Adrenal gland (tissue), 5 donors: ENCODE data around the gene MBNL2.

Experiments used
- CTCF ChIP-seq, 6 experiments: fragments of 450-650 bp in 4 of 6; fragments of 200-600 bp in 2 of 6; sonication (generic) in 1 of 6; IDR thresholded peaks; 1 replicate in 5 of 6; 2 replicates in 1 of 6; pipeline versions ENCODE4 v1.5.1 to v1.8.0; 2016 to 2021; ENCODE audit warnings: antibody characterized with exemption in 6 of 6, mild to moderate bottlenecking in 2 of 6, moderate library complexity in 1 of 6
- POLR2A ChIP-seq, 2 donors: fragments of 450-650 bp; IDR thresholded peaks; one replicate each; pipeline ENCODE4 v1.6.1; 2017; ENCODE audit warnings: antibody characterized with exemption in 2 of 2, mild to moderate bottlenecking in 2 of 2, moderate library complexity in 1 of 2
- donor health status: DM: no; HTN: no; CAD: no.

- TF ChIP-seq CTCF (IDR thresholded peaks at IDR 0.05): no peak
- no peak for TF ChIP-seq POLR2A (IDR thresholded peaks at IDR 0.05)
These were observed 163.7 kb downstream of the MBNL2 start for GRCh38 chr13:97385854-97386253.
